ENCODE measurements around the gene FAT3.

The FAT3 gene

GRCh38 chr11:92224407-92225124 lies at the start of gene FAT3:
FAT3 (plus strand) TSS chr11:92224818; CDS start chr11:92352113, 127,295 bp downstream.
- no peak for FAIRE-seq
- DNase-seq (ENCODE audit: extremely low spot score, insufficient read length, low read depth): no peak

GRCh38 chr11:92179017-92179670 lies 45.5 kb upstream of the FAT3 start:
- DNase-seq (ENCODE audit: extremely low spot score, insufficient read length, low read depth) (no peak), FAIRE-seq (no peak)

- DNase-seq (ENCODE audit: extremely low spot score, insufficient read length, low read depth) (no peak), FAIRE-seq (no peak)
Measured at GRCh38 chr11:92180226-92180625, 44.4 kb upstream of the FAT3 start.

GRCh38 chr11:92180664-92181251 lies 43.9 kb upstream of the FAT3 start:
- FAIRE-seq (no peak), DNase-seq (ENCODE audit: extremely low spot score, insufficient read length, low read depth) (no peak)

- FAIRE-seq (no peak), DNase-seq (ENCODE audit: extremely low spot score, insufficient read length, low read depth) (no peak)
Measured at GRCh38 chr11:92190535-92191206, 33.9 kb upstream of the FAT3 start.

- no peak for FAIRE-seq
- no peak for DNase-seq (ENCODE audit: extremely low spot score, insufficient read length, low read depth)
Measured at GRCh38 chr11:92192141-92192540, 32.5 kb upstream of the FAT3 start.

- no peak for DNase-seq (ENCODE audit: extremely low spot score, insufficient read length, low read depth)
- no peak for FAIRE-seq
Measured at GRCh38 chr11:92198268-92198667, 26.4 kb upstream of the FAT3 start.

- FAIRE-seq (no peak), DNase-seq (ENCODE audit: extremely low spot score, insufficient read length, low read depth) (no peak)
Measured at GRCh38 chr11:92199991-92200390, 24.6 kb upstream of the FAT3 start.

GRCh38 chr11:92204731-92205130 lies 19.9 kb upstream of the FAT3 start:
- DNase-seq (ENCODE audit: extremely low spot score, insufficient read length, low read depth) (no peak), FAIRE-seq (no peak)

GRCh38 chr11:92206441-92206840 lies 18.2 kb upstream of the FAT3 start:
- no peak for FAIRE-seq

GRCh38 chr11:92211576-92212167 lies 12.9 kb upstream of the FAT3 start:
- FAIRE-seq (no peak), DNase-seq (ENCODE audit: extremely low spot score, insufficient read length, low read depth) (no peak)

More at GRCh38 chr11:92206441-92206840, 18.2 kb upstream of the FAT3 start:
- DNase-seq (ENCODE audit: extremely low spot score, insufficient read length, low read depth): no peak

GRCh38 chr11:92212530-92212929 lies 12.1 kb upstream of the FAT3 start:
- FAIRE-seq: no peak
- no peak for DNase-seq (ENCODE audit: extremely low spot score, insufficient read length, low read depth)

GRCh38 chr11:92216789-92217188 lies 7.8 kb upstream of the FAT3 start:
- no peak for FAIRE-seq
- DNase-seq (ENCODE audit: extremely low spot score, insufficient read length, low read depth): no peak

GRCh38 chr11:92219476-92219875 lies 5.1 kb upstream of the FAT3 start:
- FAIRE-seq (no peak), DNase-seq (ENCODE audit: extremely low spot score, insufficient read length, low read depth) (no peak)

GRCh38 chr11:92222701-92223100 lies 1.9 kb upstream of the FAT3 start:
- FAIRE-seq (no peak), DNase-seq (ENCODE audit: extremely low spot score, insufficient read length, low read depth) (no peak)

- FAIRE-seq: no peak
- no peak for DNase-seq (ENCODE audit: extremely low spot score, insufficient read length, low read depth)
Measured at GRCh38 chr11:92224054-92224406, 588 bp upstream of the FAT3 start.

- FAIRE-seq (no peak), DNase-seq (ENCODE audit: extremely low spot score, insufficient read length, low read depth) (no peak)
Measured at GRCh38 chr11:92225125-92225567, 528 bp downstream of the FAT3 start.

GRCh38 chr11:92225568-92226330 lies 1.1 kb downstream of the FAT3 start:
- FAIRE-seq (no peak), DNase-seq (ENCODE audit: extremely low spot score, insufficient read length, low read depth) (no peak)

- DNase-seq (ENCODE audit: extremely low spot score, insufficient read length, low read depth): no peak
Measured at GRCh38 chr11:92226331-92227229, 2.0 kb downstream of the FAT3 start.

More at GRCh38 chr11:92226331-92227229, 2.0 kb downstream of the FAT3 start:
- no peak for FAIRE-seq

Measured in GM18507 (cell line).